Kidney (tissue), 14 donors: ENCODE data around the gene OR4E2. TPM values are rescaled to one million over a fixed set of nuclear protein-coding genes. Genes with fewer than 3 reads are reported as not detected.

Experiments used
- DNase-seq, 5 donors: peaks; one replicate each; pipeline ENCODE4 v3.0.0-alpha.2; 2013 to 2020
- FAIRE-seq: peaks from 2 replicates; lab custom pipeline; 2012; peaks lifted over from hg19 to GRCh38; lab: Jason Lieb, UNC
- H3K27ac ChIP-seq, 2 donors: one replicate each; pipeline ENCODE4 v1.7.0; 2013; ENCODE audit warnings: low read depth in 2 of 2, low read length in 2 of 2, inconsistent platforms in 1 of 2
- H3K27me3 ChIP-seq: one replicate; pipeline ENCODE4 v1.7.1; 2013; ENCODE audit warnings: low read length, inconsistent platforms; ENCODE audit not compliant: control insufficient read depth, insufficient read depth
- H3K36me3 ChIP-seq, 3 donors: one replicate each; pipeline versions ENCODE4 v1.7.0 to v1.7.1; 2013; ENCODE audit warnings: low read length in 3 of 3, control low read depth in 1 of 3, inconsistent platforms in 1 of 3; ENCODE audit not compliant: insufficient read depth in 3 of 3, control insufficient read depth in 2 of 3
- H3K4me1 ChIP-seq, 3 donors: one replicate each; pipeline versions ENCODE4 v1.7.0 to v1.7.1; 2013; ENCODE audit warnings: low read length in 3 of 3, inconsistent platforms in 1 of 3, low read depth in 1 of 3; ENCODE audit not compliant: control insufficient read depth in 2 of 3, insufficient read depth in 2 of 3
- H3K4me3 ChIP-seq, 3 donors: one replicate each; pipeline versions ENCODE4 v1.7.0 to v1.8.1; 2013; ENCODE audit warnings: low read length in 3 of 3, control low read depth in 1 of 3, inconsistent platforms in 1 of 3
- H3K9ac ChIP-seq, 3 donors: one replicate each; pipeline versions ENCODE4 v1.7.0 to v1.7.1; 2013; ENCODE audit warnings: low read length in 3 of 3, control low read depth in 1 of 3, inconsistent platforms in 1 of 3
- H3K9me3 ChIP-seq, 3 donors: one replicate each; pipeline versions ENCODE4 v1.7.0 to v1.7.1; 2013; ENCODE audit warnings: low read length in 3 of 3, control low read depth in 1 of 3, inconsistent platforms in 1 of 3; ENCODE audit not compliant: control insufficient read depth in 2 of 3, insufficient read depth in 1 of 3
- intact Hi-C: fragments of 100-400 bp; cut with DNase I; formaldehyde crosslinking; loops from one replicate; pipeline ENCODE4 v1.11.1; 2022
- polyA plus RNA-seq: library from polyadenylated mRNA; stranded (reverse); fragments of 350-450 nt; fragmentation: Illumina TruSeq; extraction: RNeasy Lipid Tissue Mini Kit (QIAGEN cat#74804); gene quantifications from one replicate; pipeline ENCODE4 v1.2.3, GENCODE V29; 2014; ENCODE audit warnings: low read depth, low replicate concordance; ENCODE audit not compliant: insufficient read depth
- total RNA-seq: library from RNA; stranded (reverse); fragmentation: NEBNext Ultra II Directional; extraction: Animal tissue kit (Norgen Biotek cat#: 25700); gene quantifications from one replicate; pipeline ENCODE4 v1.2.1, GENCODE V29; 2021
- TF ChIP-seq, protein P1 (sequence below): IDR thresholded peaks from 3 replicates; pipeline ENCODE4 v1.5.1; 2012; ENCODE audit warnings: mild to moderate bottlenecking, moderate library complexity, borderline replicate concordance; ENCODE audit not compliant: insufficient read depth; ENCODE audit errors: extremely low read depth
- donor health status: control.
- donor health status: control.
- donor health status: control.
- donor health status: control.
- donor health status: control.
- donor health status: DM: yes; HTN: yes; CAD: no.
- donor health status: Normal renal cell carcinoma (clear cell type).

OR4E2 gene
- total and polyA plus RNA-seq, 2 donors from 2014 or later: not detected

DNA sequence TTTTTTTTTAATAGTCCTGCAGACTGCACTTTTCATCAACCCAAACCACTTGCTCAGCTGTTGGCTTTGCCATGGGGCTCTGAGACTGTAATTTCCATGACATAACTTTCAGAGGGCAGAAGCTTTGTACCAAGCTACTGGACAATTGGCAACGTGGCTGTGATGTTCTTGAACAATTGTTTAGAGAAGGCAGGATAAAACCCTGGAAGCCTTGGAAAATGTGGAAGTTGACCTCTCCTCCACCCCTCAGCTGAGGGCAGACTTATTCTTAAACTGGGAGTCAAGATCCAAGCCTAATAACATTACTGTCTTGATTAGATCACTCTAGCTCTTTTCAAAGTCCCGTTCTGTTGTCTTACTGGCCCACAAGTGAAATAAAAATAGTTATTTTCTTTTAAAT, 17.7 kb downstream of the OR4E2 start:
- no peak for FAIRE-seq

DNA sequence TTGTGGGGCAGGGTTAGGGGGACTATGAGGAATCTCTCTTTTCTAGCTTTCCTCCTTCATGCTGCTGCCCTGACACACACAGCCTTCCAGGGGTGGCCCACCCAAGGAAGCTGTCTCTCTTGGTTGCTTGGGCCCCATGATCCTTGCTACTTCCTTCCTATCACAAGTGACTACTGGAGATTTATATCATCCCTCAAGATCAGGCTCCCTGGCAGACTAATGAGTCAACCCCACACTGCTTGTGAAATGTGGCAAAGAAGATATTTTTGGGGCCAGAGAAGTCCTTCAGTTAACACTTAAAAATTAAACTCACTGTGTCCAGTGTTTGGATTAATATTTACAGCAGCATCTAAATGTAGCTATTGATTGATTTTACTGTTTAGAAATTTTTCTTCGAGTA, 18.5 kb downstream of the OR4E2 start:
- Histone ChIP-seq H3K9ac (no peak overlapping the region), H3K27ac (no peak overlapping the region), H3K9me3 (peaks cover 0 to 10% (median 4%) of the 10 kb centered on the region in 3 donors), H3K27me3 (no peaks in the 10 kb centered on the region), H3K4me1 (no peaks in the 10 kb centered on the region), H3K4me3 (no peak overlapping the region), H3K36me3 (no peaks in the 10 kb centered on the region)
- DNase-seq (no peak), FAIRE-seq (no peak)
- TF ChIP-seq, protein P1, sequence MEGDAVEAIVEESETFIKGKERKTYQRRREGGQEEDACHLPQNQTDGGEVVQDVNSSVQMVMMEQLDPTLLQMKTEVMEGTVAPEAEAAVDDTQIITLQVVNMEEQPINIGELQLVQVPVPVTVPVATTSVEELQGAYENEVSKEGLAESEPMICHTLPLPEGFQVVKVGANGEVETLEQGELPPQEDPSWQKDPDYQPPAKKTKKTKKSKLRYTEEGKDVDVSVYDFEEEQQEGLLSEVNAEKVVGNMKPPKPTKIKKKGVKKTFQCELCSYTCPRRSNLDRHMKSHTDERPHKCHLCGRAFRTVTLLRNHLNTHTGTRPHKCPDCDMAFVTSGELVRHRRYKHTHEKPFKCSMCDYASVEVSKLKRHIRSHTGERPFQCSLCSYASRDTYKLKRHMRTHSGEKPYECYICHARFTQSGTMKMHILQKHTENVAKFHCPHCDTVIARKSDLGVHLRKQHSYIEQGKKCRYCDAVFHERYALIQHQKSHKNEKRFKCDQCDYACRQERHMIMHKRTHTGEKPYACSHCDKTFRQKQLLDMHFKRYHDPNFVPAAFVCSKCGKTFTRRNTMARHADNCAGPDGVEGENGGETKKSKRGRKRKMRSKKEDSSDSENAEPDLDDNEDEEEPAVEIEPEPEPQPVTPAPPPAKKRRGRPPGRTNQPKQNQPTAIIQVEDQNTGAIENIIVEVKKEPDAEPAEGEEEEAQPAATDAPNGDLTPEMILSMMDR: no peak
- intact Hi-C loops: no loop called here

More for the DNA sequence above, 17.7 kb downstream of the OR4E2 start:
- Histone ChIP-seq H3K9me3 (peaks cover 0 to 10% (median 4%) of the 10 kb centered on the region in 3 donors), H3K27ac (no peak overlapping the region), H3K27me3 (no peaks in the 10 kb centered on the region), H3K9ac (no peak overlapping the region), H3K4me1 (no peaks in the 10 kb centered on the region), H3K4me3 (no peak overlapping the region), H3K36me3 (no peaks in the 10 kb centered on the region)
- TF ChIP-seq, protein P1: no peak
- intact Hi-C loops: no loop called here
- no peak for DNase-seq

DNA sequence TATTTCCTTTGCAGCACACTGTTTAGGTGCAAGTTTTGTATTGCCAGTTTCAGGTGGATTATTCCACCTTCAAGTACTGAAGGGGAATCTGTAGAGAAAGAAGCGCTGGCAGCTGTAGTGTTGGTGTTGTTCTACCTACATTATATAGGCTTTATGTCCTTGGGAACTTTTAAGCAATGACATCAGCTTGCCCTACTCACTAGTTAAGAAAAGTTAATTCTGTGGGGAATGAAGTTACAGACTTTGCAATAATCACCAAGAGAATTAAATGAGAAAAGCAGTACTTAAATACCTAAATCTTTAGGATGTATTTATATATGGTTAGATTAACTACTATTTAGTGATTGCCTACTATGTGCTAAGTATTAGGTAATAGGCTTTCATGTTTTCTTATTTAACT, 20.1 kb downstream of the OR4E2 start, which contains the start of gene OR4E1:
TSS of gene OR4E1 (minus strand) at position 101 of the 400 bp plus-strand sequence. CDS start 2,883 bp downstream, outside the sequence.
- Histone ChIP-seq H3K4me3 (no peak within 1 kb of the TSS), H3K27me3 (no peaks in the 10 kb centered on the region), H3K4me1 (no peaks in the 10 kb centered on the region), H3K9ac (no peak within 1 kb of the TSS), H3K27ac (no peak within 1 kb of the TSS), H3K9me3 (peaks cover 0 to 10% (median 4%) of the 10 kb centered on the region in 3 donors), H3K36me3 (no peaks in the 10 kb centered on the region)
- FAIRE-seq: no peak
- DNase-seq: no peak
- intact Hi-C loops: no loop called here
- TF ChIP-seq, protein P1: no peak

DNA sequence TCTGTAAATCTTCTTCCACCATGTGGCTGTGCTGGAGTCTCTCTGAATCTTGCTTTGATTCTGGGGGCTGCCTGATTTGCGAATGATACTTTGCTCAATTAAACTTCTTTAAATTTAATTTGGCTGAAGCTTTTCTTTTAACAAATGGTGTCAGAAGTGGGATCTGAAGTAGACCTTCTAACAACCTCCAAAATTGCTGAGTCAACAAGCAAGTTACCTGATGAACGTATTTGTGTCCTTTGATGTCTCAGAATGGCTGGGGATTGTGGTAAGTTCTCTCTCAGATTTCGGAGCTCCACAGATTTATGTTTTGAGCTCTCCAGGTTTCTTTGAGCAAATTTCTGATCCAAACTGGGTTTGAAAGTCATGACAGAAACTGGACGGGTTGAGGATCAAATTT, 21.9 kb downstream of the OR4E2 start:
- no peaks in the 10 kb centered on the region for H3K27me3 ChIP-seq
- H3K9me3 ChIP-seq: peaks cover 0 to 10% (median 4%) of the 10 kb centered on the region in 3 donors
- TF ChIP-seq, protein P1: no peak
- no peaks in the 10 kb centered on the region for H3K4me1 ChIP-seq
- H3K4me3 ChIP-seq: no peak overlapping the region
- DNase-seq: no peak
- H3K9ac ChIP-seq: no peak overlapping the region
- H3K36me3 ChIP-seq: no peaks in the 10 kb centered on the region
- FAIRE-seq: no peak
- intact Hi-C loops: no loop called here
- no peak overlapping the region for H3K27ac ChIP-seq
